Right forelimb (tissue), 1 donor: ENCODE measurements around the gene CEBPZ.

ENCODE experiments used
- DNase-seq: peaks from one replicate; pipeline ENCODE4 v3.0.0-alpha.2; 2018

Gene CEBPZ

DNA sequence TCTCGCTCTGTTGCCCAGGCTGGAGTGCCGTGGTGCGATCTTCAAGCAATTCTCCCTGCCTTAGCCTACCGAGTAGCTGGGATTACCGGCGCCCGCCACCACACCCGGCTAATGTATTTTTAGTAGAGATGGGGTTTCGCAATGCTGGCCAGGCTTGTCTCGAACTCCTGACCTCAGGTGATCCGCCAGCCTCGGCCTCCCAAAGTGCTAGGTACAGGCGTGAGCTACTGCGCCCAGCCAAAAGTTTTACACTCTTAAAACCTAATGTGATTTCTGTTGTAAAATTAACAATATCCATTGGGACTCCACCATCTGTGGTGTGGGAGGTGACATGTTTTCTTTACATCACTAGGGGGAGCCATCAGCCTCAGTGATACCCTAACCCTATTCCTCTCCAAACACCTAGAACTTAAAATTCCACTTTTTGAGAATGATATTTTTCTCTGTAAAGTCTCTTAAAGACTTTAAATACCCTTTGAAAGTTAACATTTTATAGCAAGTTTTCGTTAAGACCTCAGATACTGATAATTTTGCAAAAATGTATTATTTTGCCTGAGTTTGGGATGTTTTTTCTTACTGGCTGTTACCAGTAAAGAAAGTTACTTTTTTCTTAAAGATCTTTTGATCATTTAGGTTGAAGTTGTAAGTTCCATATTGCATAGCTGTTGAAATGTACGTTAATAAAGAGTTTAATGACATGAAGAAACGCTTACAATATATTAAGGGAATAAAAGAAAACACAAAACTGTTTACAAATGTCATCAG lies 63.0 kb downstream of the CEBPZ start:
- no peak for DNase-seq

DNA sequence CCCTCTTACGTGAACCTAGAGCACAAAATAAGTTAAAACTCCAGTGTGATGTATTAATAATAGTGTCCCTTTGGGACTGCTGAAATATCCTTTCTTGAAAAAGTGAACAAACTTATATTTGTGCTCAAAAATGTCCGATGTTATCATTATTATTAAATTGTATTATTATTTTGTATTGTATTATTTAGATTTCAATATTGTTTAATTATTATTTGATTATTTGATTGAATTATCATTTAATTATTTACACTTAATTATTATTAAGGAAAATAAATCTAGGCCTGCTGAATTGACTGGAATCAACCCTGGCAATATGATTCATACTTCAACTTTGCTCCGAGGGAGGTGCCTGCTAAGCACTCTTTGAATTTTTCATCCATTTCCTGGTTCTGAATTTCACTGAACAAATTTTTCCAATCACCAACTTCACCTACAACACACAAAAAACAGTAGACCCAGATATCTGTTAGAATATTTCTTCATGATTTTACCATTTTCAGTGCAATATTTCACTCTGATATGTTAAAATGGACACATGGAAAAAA lies 63.7 kb downstream of the CEBPZ start:
- no peak for DNase-seq

DNA sequence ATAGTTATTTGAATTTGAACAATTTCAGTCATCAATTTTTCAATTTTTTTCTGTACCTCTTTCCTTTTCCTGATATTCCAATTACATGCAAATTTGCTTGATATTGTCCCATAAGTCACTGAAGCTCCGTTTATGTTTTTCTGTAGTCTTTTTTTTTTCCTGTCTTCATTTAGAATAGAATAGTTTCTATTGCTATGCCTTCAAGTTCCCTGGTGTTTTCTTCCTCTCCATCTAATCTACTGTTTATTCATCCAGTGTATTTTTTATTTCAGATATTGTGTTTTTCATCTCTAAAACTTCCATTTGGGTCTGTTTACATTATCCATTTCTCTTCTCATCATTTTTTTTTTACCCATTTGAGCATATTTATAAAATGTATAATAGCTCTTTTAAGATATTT lies 66.6 kb downstream of the CEBPZ start:
- DNase-seq, result no peak

DNA sequence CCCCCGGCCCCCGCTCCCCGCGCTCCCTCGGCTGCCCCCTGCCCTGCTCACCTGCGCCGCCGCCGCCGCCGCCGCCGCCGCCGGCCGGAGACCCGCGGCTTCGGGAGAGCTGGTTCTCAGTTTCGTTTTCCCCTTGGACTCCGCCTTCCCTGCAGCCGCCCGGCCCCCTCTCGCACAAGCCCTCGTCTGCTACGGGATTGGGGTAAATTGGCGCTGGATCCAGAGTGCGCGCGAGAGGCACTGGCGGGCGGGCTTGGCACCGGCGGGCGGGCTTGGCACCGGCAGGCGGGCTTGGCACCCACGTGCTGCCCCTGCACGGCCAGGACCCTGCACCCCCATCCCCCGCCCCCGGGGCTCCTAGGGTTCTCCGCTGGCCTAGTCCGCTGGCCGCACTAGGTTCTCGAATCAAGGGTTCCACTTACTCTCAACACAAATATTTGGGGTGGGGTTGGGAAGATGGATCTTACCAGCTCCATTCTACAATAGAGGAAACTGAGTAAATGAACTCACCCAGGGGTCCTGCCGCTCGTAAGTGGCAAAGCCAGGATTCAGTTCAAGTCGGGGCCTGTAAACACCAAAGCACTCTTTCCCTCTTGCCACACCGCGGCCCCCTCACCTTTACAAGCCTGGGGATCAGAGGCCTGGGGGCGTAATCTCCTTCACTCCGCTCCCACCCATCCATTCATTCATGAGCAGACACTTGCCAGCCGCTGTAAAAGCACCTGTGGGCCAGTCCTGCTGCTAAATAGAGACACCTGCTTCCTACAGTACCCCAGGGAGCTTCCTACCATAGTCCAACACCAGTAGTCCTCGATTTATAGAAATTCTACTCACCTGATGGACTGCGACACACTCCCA lies 74.3 kb downstream of the CEBPZ start, which contains the start of gene EIF2AK2:
Gene EIF2AK2, minus strand, starts transcription at position 124 of the 858 bp plus-strand sequence. CDS start 9,174 bp downstream, outside the sequence.
- DNase-seq, result peak; percentile 94

DNA sequence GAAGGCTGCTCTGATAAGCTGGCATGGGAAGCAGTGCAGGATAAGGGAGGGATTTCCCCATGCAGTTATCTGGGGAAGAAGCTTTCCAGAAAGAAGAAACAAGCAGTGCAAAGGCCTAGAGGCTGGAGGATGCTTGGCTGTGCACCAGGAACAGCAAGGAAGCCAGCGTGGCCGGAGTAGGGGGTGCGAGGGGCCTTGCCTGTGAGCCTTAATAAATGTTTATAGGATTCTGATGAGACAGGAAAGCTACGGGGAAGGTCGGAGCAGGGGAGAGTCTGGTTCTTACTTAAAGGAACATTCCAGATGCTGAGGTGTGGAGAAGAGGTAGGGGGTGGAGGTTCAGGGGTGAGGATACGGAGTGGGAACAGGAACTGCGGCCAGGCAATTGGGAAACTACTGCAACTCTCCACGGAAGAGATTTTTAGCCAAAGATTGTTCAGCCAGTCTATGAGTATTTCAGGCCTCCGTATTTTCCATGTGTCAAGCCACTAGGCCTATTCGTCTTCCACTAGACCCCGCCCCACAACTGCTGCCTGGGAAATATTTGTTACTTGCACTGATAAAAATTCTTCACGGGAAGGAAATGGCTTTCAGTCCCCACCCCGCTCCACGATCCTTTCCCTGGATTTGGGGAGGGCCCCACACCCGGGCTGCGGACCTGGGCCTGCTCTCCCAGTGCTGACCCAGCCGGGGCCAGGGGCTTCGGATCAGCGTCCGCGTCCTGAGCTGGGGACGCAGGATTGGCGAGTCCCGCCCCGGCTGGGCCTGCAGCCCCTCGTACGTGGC lies 75.1 kb downstream of the CEBPZ start:
- peak; percentile 84 for DNase-seq

DNA sequence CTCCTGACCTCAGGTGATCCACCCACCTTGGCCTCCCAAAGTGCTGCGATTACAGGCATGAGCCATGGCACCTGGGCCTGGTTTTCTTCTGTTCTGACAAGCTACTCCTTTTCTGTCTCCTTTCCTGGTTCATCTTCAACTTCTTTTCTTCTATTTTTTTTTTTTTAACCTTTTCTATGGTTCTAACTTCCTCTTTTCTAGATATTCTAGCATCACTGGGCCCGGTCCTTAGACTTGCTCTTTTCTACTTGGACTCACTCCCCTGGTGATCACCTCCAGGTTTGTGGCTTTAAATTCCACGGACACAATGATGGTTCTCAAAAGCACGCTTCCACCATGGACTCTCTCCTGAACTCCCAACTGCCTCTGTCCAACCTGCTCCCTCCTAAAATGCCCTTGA lies 76.6 kb downstream of the CEBPZ start:
- no peak for DNase-seq

DNA sequence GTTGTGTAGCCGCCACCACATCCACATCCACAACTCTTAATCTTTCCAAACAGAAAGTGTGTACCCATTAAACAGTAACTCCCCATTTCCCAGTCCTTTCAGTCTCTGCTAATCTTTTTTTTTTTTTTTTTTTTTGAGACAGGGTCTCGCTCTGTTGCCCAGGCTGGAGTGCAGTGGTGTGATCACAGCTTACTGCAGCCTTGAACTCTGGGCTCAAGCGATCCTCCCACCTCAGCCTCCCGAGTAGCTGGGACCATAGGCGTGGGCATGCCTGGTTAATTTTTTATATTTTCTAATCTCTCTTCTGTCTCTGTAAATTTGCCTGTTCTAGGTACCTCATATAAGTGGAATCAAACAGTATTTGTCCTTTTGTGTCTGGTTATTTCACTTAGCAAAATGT lies 78.2 kb downstream of the CEBPZ start:
- DNase-seq, result no peak
